ENCODE data around the gene FNBP1.

The FNBP1 gene

GRCh38 chr9:129886226-129887174 lies 156.5 kb downstream of the FNBP1 start:
- H3K4me3 ChIP-seq (ENCODE audit: low read length) = peak overlapping the region; percentile 18
- TF ChIP-seq CTCF (IDR thresholded peaks at IDR 0.05; ENCODE audit: insufficient read depth, low read depth, low read length, missing control alignments) = no peak
- DNase-seq (ENCODE audit: low read depth) = peak; percentile 32

- DNase-seq (ENCODE audit: low read depth) = peak; percentile 96
- TF ChIP-seq CTCF (IDR thresholded peaks at IDR 0.05; ENCODE audit: insufficient read depth, low read depth, low read length, missing control alignments) = peak; percentile 77
- H3K4me3 ChIP-seq (ENCODE audit: low read length) = peak overlapping the region; percentile 40
Observed at GRCh38 chr9:129885670-129886106, 157.3 kb downstream of the FNBP1 start.

- no peak for TF ChIP-seq CTCF (IDR thresholded peaks at IDR 0.05; ENCODE audit: insufficient read depth, low read depth, low read length, missing control alignments)
- peak overlapping the region; percentile 40 for H3K4me3 ChIP-seq (ENCODE audit: low read length)
- no peak for DNase-seq (ENCODE audit: low read depth)
Observed at GRCh38 chr9:129885018-129885669, 157.8 kb downstream of the FNBP1 start.

- peak overlapping the region; percentile 40 for H3K4me3 ChIP-seq (ENCODE audit: low read length)
- no peak for TF ChIP-seq CTCF (IDR thresholded peaks at IDR 0.05; ENCODE audit: insufficient read depth, low read depth, low read length, missing control alignments)
- peak; percentile 87 for DNase-seq (ENCODE audit: low read depth)
Observed at GRCh38 chr9:129884220-129885017, 158.6 kb downstream of the FNBP1 start.

- H3K4me3 ChIP-seq (ENCODE audit: low read length) = no peak overlapping the region
- no peak for TF ChIP-seq CTCF (IDR thresholded peaks at IDR 0.05; ENCODE audit: insufficient read depth, low read depth, low read length, missing control alignments)
- DNase-seq (ENCODE audit: low read depth) = no peak
Observed at GRCh38 chr9:129881547-129882324, 161.3 kb downstream of the FNBP1 start.

All from epithelial cell of esophagus (primary cell).